ENCODE results near the gene LCMT1.
"Not testable (repeated sequence)": the region's sequence is repeated elsewhere in the genome, so short reads cannot be mapped to it uniquely, and the experiment has no call there.

Gene LCMT1

GRCh38 chr16:25111403-25112166, at the start of gene LCMT1:
Gene LCMT1 (plus strand): TSS chr16:25111742. CDS start chr16:25111884, 142 bp downstream.
- DNase-seq: peak; percentile 95
- Histone ChIP-seq H3K79me2 (ENCODE audit: insufficient read depth, low read length) (peaks cover 48% of the 10 kb centered on the region), H3K27me3 (ENCODE audit: insufficient read depth, low read length, poor library complexity) (no peaks in the 10 kb centered on the region), H3K27ac (ENCODE audit: low read length) (peak within 1 kb of the TSS; percentile 75), H3K4me2 (ENCODE audit: insufficient read depth, low read length) (peak within 1 kb of the TSS; percentile 93), H4K20me1 (ENCODE audit: insufficient read depth, low read length) (peaks cover 8% of the 10 kb centered on the region; the same call in 1 of the 2 replicates), H3K4me3 (ENCODE audit: low read depth in 1 of 2, low read length in 2 of 2) (peak within 1 kb of the TSS; percentile 48 to 78), H3K9ac (ENCODE audit: low read depth, low read length) (peak within 1 kb of the TSS; percentile 66), H3K4me1 (ENCODE audit: insufficient read depth, low read length) (peaks cover 35% of the 10 kb centered on the region), H3K9me3 (ENCODE audit: insufficient read depth, low read length, severe bottlenecking) (no peaks in the 10 kb centered on the region), H3K36me3 (ENCODE audit: insufficient read depth, low read length) (peaks cover 11% of the 10 kb centered on the region), H2AFZ (ENCODE audit: low read depth, low read length) (peak within 1 kb of the TSS; percentile 96)
- TF ChIP-seq CTCF (IDR thresholded peaks at IDR 0.05; ENCODE audit: borderline replicate concordance, extremely low read depth, low read length, poor library complexity, severe bottlenecking): peak; percentile 29
- TF ChIP-seq EZH2 (IDR thresholded peaks at IDR 0.05; ENCODE audit: borderline replicate concordance, low read depth, low read length, severe bottlenecking): no peak
- peak; percentile 94 for ATAC-seq (ENCODE audit: insufficient read depth, low read depth)

GRCh38 chr16:25063102-25063501, 48.4 kb upstream of the LCMT1 start:
- no peak for TF ChIP-seq EZH2 (IDR thresholded peaks at IDR 0.05; ENCODE audit: borderline replicate concordance, low read depth, low read length, severe bottlenecking)
- no peak for TF ChIP-seq CTCF (IDR thresholded peaks at IDR 0.05; ENCODE audit: borderline replicate concordance, extremely low read depth, low read length, poor library complexity, severe bottlenecking)
- Histone ChIP-seq H3K4me2 (ENCODE audit: insufficient read depth, low read length) (no peak overlapping the region), H3K4me1 (ENCODE audit: insufficient read depth, low read length) (peaks cover 14% of the 10 kb centered on the region), H2AFZ (ENCODE audit: low read depth, low read length) (no peak overlapping the region), H3K27me3 (ENCODE audit: insufficient read depth, low read length, poor library complexity) (no peaks in the 10 kb centered on the region), H3K79me2 (ENCODE audit: insufficient read depth, low read length) (no peaks in the 10 kb centered on the region), H3K36me3 (ENCODE audit: insufficient read depth, low read length) (no peaks in the 10 kb centered on the region), H3K27ac (ENCODE audit: low read length) (no peak overlapping the region), H3K4me3 (ENCODE audit: low read depth in 1 of 2, low read length in 2 of 2) (no peak overlapping the region), H3K9ac (ENCODE audit: low read depth, low read length) (no peak overlapping the region), H3K9me3 (ENCODE audit: insufficient read depth, low read length, severe bottlenecking) (no peaks in the 10 kb centered on the region), H4K20me1 (ENCODE audit: insufficient read depth, low read length) (no peaks in the 10 kb centered on the region)
- ATAC-seq (ENCODE audit: insufficient read depth, low read depth): no peak
- DNase-seq: no peak

DNA sequence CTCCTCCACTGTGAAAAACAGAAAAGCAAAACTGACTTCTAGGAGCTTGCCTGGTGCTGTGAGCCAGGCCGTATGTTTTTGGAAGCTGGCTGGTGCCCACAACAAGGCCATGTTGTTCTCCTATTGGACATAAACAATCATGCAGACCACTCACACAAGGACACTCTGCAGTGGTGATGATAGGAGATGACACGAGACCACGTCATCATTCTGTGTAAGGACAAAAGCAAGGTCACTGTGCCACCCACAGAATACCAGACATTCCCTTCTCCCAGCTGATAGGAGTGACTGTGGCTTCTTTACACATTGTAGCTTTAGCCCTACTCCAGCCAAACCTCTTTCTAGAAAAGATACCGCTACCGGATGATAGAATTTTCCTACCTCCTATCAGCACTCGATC, 47.7 kb upstream of the LCMT1 start:
- H3K9ac ChIP-seq (ENCODE audit: low read depth, low read length): no peak overlapping the region
- no peak overlapping the region for H2AFZ ChIP-seq (ENCODE audit: low read depth, low read length)
- TF ChIP-seq EZH2 (IDR thresholded peaks at IDR 0.05; ENCODE audit: borderline replicate concordance, low read depth, low read length, severe bottlenecking): no peak
- no peaks in the 10 kb centered on the region for H3K27me3 ChIP-seq (ENCODE audit: insufficient read depth, low read length, poor library complexity)
- no peaks in the 10 kb centered on the region for H4K20me1 ChIP-seq (ENCODE audit: insufficient read depth, low read length)
- no peak overlapping the region for H3K4me2 ChIP-seq (ENCODE audit: insufficient read depth, low read length)
- H3K4me1 ChIP-seq (ENCODE audit: insufficient read depth, low read length): peaks cover 14% of the 10 kb centered on the region
- DNase-seq (no peak), ATAC-seq (ENCODE audit: insufficient read depth, low read depth) (no peak)
- H3K27ac ChIP-seq (ENCODE audit: low read length): no peak overlapping the region
- H3K4me3 ChIP-seq (ENCODE audit: low read depth in 1 of 2, low read length in 2 of 2): no peak overlapping the region
- H3K79me2 ChIP-seq (ENCODE audit: insufficient read depth, low read length): no peaks in the 10 kb centered on the region
- H3K36me3 ChIP-seq (ENCODE audit: insufficient read depth, low read length): no peaks in the 10 kb centered on the region
- no peaks in the 10 kb centered on the region for H3K9me3 ChIP-seq (ENCODE audit: insufficient read depth, low read length, severe bottlenecking)

- H3K9ac ChIP-seq (ENCODE audit: low read depth, low read length): not testable (repeated sequence)
Observed at GRCh38 chr16:25064281-25064680, 47.3 kb upstream of the LCMT1 start.

More at GRCh38 chr16:25064281-25064680, 47.3 kb upstream of the LCMT1 start:
- not testable (repeated sequence) for H3K79me2 ChIP-seq (ENCODE audit: insufficient read depth, low read length); H3K36me3 ChIP-seq (ENCODE audit: insufficient read depth, low read length); H2AFZ ChIP-seq (ENCODE audit: low read depth, low read length); H3K4me3 ChIP-seq (ENCODE audit: low read depth in 1 of 2, low read length in 2 of 2); H3K27ac ChIP-seq (ENCODE audit: low read length); H3K27me3 ChIP-seq (ENCODE audit: insufficient read depth, low read length, poor library complexity); ATAC-seq (ENCODE audit: insufficient read depth, low read depth); H4K20me1 ChIP-seq (ENCODE audit: insufficient read depth, low read length); H3K4me2 ChIP-seq (ENCODE audit: insufficient read depth, low read length); H3K9me3 ChIP-seq (ENCODE audit: insufficient read depth, low read length, severe bottlenecking); DNase-seq
- peaks cover 14% of the 10 kb centered on the region for H3K4me1 ChIP-seq (ENCODE audit: insufficient read depth, low read length)
